ENCODE data around the gene PLCB3. TPM values are rescaled to one million over a fixed set of nuclear protein-coding genes. Genes with fewer than 3 reads are reported as not detected.

The PLCB3 gene
- total and polyA plus RNA-seq, 2 of the 13 experiments (the other 11 are each of a cell fraction or from before 2014, with no cell fraction given), result 7.5 to 13.8 TPM

DNA sequence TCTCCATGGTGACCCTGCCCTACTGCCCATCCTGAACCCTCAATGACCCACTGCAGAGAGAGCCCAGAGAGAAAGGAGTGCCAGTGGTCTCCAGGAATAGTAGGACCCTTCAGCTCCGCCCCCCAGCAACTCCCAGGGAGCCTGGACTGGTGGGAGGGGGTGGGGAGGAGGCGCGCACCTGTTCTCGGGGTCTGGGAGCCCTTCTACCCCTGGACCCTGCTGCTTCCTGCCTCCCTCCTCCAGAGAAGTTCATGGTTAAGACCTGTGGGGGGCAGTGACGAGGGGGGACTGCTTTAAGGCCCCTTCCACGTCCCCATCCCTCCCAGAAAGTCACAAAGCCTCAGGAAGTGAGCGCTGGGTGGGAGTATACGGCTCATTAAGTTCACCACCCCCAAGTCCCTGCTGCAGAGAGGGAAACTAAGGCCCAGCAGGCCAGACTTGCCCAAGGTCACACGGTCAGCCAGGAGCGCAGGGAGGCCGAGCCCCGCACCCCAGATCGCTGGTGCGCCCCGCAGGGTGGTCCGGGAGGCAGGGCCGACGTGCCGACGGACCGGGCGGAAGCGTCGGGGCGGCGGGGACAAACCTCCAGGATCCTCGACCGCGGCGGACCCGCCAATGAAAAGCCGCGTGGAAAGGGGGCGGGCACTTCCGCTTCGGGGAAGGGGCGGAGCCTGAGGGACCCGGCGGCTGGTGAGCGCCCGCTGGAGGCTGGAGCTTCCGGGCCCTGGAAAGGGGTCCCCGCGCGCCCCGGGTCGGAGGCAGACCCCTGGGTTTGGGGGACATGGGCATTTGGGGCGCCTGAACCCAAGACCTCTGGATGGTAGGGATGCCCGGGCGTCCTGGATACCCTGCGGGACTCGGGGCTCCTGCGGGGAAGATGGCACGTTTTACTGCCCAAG lies 25.5 kb upstream of the PLCB3 start, which contains the start of the genes NUDT22 and TRPT1 (continued):
- TF ChIP-seq ZNF761 (CRISPR knock-in tag; conservative IDR thresholded peaks at IDR 0.05) (no peak), SNRNP70 (IDR thresholded peaks at IDR 0.05; ENCODE audit: low read depth, low read length) (no peak), PPARG (CRISPR knock-in tag; conservative IDR thresholded peaks at IDR 0.05) (peak; percentile 24; the same call in 1 of the 2 replicates), LCORL (IDR thresholded peaks at IDR 0.05) (no peak), LCORL (CRISPR knock-in tag; IDR thresholded peaks at IDR 0.05) (peak; percentile 8; the same call in 1 of the 2 replicates), ZNF850 (CRISPR knock-in tag; conservative IDR thresholded peaks at IDR 0.05) (peak; percentile 95; the same call in 1 of the 2 replicates), ZNF17 (CRISPR knock-in tag; IDR thresholded peaks at IDR 0.05) (0 out of 2 replicates have a peak, but pooled peaks have one; percentile 16), TOE1 (CRISPR knock-in tag; IDR thresholded peaks at IDR 0.05) (no peak), ZFX (CRISPR knock-in tag; IDR thresholded peaks at IDR 0.05; ENCODE audit: low read depth) (no peak), ZNF788 (CRISPR knock-in tag; IDR thresholded peaks at IDR 0.05; ENCODE audit: borderline replicate concordance) (0 out of 2 replicates have a peak, but pooled peaks have one; percentile 79), ZNF296 (CRISPR knock-in tag; conservative IDR thresholded peaks at IDR 0.05) (no peak), THAP11 (CRISPR knock-in tag; IDR thresholded peaks at IDR 0.05) (peak; percentile 85), GABPB1 (CRISPR knock-in tag; IDR thresholded peaks at IDR 0.05) (peak; percentile 96), BRD4 (CRISPR knock-in tag; IDR thresholded peaks at IDR 0.05) (no peak), TRIM24 (CRISPR knock-in tag; IDR thresholded peaks at IDR 0.05) (no peak), ARHGAP35 (CRISPR knock-in tag; IDR thresholded peaks at IDR 0.05; ENCODE audit: borderline replicate concordance) (no peak), ZKSCAN8 (CRISPR knock-in tag; IDR thresholded peaks at IDR 0.05; ENCODE audit: borderline replicate concordance) (peak; percentile 28; the same call in 1 of the 2 replicates), CREB1 (IDR thresholded peaks at IDR 0.05) (no peak), CREB1 (CRISPR knock-in tag; IDR thresholded peaks at IDR 0.05) (no peak)
- TF ChIP-seq, protein P1, sequence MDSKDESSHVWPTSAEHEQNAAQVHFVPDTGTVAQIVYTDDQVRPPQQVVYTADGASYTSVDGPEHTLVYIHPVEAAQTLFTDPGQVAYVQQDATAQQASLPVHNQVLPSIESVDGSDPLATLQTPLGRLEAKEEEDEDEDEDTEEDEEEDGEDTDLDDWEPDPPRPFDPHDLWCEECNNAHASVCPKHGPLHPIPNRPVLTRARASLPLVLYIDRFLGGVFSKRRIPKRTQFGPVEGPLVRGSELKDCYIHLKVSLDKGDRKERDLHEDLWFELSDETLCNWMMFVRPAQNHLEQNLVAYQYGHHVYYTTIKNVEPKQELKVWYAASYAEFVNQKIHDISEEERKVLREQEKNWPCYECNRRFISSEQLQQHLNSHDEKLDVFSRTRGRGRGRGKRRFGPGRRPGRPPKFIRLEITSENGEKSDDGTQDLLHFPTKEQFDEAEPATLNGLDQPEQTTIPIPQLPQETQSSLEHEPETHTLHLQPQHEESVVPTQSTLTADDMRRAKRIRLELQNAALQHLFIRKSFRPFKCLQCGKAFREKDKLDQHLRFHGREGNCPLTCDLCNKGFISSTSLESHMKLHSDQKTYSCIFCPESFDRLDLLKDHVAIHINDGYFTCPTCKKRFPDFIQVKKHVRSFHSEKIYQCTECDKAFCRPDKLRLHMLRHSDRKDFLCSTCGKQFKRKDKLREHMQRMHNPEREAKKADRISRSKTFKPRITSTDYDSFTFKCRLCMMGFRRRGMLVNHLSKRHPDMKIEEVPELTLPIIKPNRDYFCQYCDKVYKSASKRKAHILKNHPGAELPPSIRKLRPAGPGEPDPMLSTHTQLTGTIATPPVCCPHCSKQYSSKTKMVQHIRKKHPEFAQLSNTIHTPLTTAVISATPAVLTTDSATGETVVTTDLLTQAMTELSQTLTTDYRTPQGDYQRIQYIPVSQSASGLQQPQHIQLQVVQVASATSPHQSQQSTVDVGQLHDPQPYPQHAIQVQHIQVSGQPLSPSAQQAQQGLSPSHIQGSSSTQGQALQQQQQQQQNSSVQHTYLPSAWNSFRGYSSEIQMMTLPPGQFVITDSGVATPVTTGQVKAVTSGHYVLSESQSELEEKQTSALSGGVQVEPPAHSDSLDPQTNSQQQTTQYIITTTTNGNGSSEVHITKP (CRISPR knock-in tag; IDR thresholded peaks at IDR 0.05; ENCODE audit: low read depth), result 0 out of 2 replicates have a peak, but pooled peaks have one; percentile 21
- TF ChIP-seq, protein P2, sequence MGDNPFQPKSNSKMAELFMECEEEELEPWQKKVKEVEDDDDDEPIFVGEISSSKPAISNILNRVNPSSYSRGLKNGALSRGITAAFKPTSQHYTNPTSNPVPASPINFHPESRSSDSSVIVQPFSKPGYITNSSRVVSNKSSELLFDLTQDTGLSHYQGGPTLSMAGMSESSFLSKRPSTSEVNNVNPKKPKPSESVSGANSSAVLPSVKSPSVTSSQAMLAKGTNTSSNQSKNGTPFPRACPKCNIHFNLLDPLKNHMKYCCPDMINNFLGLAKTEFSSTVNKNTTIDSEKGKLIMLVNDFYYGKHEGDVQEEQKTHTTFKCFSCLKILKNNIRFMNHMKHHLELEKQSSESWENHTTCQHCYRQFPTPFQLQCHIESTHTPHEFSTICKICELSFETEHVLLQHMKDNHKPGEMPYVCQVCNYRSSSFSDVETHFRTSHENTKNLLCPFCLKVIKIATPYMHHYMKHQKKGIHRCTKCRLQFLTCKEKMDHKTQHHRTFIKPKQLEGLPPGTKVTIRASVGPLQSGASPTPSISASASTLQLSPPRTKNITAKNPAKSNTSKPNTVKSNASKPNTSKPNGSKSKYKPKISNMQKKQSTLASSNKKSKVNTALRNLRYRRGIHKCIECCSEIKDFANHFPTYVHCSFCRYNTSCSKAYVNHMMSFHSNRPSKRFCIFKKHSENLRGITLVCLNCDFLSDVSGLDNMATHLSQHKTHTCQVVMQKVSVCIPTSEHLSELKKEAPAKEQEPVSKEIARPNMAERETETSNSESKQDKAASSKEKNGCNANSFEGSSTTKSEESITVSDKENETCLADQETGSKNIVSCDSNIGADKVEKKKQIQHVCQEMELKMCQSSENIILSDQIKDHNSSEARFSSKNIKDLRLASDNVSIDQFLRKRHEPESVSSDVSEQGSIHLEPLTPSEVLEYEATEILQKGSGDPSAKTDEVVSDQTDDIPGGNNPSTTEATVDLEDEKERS (CRISPR knock-in tag; IDR thresholded peaks at IDR 0.05), result no peak; the same call in 1 of the 2 replicates
- TF ChIP-seq, protein P3, sequence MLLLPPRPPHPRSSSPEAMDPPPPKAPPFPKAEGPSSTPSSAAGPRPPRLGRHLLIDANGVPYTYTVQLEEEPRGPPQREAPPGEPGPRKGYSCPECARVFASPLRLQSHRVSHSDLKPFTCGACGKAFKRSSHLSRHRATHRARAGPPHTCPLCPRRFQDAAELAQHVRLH (CRISPR knock-in tag; IDR thresholded peaks at IDR 0.05; ENCODE audit: borderline replicate concordance, low read depth), result peak; percentile 56; the same call in 1 of the 2 replicates
